Kidney tubule cell (primary cell): ENCODE data around the gene CXCL11.
"Not testable (repeated sequence)": the region's sequence is repeated elsewhere in the genome, so short reads cannot be mapped to it uniquely, and the experiment has no call there.

Source experiments
- DNase-seq: peaks from one replicate; pipeline ENCODE4 v3.0.0-alpha.2; 2018; ENCODE audit warnings: low spot score

CXCL11 gene

DNA sequence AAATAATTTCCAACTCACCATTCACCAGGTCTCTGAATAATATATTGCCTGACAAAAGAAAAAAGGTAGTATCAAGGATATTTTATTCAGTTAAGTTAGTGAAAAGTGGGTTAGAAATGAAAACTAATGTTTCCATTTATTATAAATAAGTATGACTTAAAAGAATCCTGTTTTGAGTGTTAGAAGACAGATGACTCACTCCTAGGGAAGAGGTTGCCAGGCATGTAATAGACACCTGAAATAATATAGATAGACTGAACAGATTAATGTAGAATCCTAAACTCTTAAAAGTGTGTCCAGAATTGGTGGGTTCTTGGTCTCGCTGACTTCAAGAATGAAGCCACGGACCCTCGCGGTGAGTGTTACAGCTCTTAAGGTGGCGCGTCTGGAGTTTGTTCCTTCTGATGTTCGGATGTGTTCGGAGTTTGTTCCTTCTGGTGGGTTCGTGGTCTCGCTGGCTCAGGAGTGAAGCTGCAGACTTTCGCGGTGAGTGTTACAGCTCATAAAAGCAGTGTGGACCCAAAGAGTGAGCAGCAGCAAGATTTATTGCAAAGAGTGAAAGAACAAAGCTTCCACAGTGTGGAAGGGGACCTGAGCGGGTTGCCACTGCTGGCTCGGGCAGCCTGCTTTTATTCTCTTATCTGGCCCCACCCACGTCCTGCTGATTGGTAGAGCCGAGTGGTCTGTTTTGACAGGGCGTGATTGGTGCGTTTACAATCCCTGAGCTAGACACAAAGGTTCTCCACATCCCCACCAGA, 6.5 kb upstream of the CXCL11 start:
- DNase-seq, result not testable (repeated sequence)

DNA sequence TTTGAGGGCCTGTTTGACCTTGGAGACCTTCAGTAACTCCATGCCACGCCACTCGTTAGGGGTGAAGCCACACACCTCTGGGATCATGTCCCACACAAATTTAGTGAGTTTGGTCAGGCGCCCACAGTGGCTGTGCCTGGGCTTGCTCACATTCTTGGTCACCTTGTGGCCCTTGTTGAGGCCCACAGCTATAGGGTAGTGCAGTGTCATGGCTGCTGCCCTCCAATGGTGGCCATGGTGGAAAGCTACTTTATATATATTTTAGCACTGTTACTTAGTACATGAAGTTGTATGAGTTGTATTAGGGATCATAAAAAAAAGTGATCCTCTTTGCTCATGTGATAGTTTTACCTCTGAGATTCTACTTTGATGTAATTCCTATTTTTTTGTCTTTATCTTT, 985 bp upstream of the CXCL11 start:
- no peak for DNase-seq

DNA sequence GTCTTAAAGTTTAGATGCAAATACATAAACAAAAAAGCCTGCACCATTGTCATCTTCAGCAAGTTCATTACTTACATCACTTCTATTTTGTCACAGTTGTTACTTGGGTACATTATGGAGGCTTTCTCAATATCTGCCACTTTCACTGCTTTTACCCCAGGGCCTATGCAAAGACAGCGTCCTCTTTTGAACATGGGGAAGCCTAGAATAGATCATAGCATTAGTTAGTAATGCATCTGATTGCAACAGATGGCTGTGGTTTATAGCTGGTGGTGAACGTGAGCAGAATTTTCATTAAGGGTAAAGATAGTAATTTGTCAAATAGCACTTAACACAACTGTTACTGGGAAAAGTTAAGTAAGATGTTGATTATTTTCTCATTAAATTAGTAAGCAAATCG, 729 bp downstream of the CXCL11 start:
- DNase-seq, result no peak

DNA sequence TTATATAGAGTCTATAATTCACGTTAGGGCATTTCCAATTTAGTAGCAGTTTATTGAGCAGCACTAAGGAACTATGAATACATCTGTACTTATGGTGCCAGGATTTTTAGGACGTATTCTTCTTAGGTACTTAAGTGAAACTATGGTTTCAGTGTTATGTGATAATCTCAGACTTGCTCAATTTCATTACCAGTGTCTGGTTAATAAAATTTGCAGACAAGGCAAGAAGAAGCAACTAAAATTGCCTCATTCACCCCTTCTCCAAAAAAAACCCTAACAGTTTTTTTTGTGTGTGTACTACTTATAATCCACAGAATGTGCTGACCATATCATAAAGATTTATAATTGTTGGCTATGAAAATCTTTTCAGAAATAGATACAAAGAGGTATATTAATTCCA, 6.6 kb downstream of the CXCL11 start:
- no peak for DNase-seq

DNA sequence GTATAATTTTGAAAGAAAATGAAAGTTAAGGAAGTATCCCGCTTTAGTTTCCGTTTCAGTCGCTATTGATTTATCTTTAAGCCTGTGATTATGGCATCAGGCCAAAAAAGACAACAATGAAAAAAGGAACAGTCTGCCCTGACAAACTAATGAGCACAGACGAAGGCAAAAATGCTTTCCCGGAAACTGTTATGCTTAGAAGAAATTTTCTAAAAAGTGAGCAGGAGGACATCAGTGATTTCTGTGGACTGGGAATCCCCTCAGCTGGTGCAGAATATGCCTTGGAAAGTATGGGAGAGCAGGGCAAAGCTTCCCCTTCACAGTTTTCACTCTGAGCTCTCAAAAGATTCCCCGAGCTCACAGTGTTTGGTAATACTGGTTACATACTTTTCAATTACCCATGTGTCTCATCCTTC, 7.5 kb downstream of the CXCL11 start:
- DNase-seq, result peak; percentile 25

DNA sequence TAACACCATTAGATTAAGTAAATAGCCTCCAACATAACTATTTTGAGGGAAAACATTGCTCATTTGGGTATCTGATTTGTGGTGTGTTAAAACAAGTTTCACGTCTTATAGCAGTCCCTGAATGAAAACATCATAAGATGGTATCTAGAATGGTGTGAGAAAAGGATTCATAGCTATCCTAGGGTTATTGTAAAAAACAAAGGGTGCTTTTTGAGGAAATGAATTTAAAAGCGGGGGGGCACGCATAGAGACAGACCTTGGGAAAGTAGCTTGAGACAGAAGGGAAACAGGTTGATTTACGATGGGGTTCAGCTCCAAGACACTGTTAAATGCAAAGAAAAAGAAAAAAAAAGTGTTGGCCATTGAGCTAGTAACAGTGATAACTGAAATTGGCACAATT, 11.8 kb downstream of the CXCL11 start:
- DNase-seq, result no peak

DNA sequence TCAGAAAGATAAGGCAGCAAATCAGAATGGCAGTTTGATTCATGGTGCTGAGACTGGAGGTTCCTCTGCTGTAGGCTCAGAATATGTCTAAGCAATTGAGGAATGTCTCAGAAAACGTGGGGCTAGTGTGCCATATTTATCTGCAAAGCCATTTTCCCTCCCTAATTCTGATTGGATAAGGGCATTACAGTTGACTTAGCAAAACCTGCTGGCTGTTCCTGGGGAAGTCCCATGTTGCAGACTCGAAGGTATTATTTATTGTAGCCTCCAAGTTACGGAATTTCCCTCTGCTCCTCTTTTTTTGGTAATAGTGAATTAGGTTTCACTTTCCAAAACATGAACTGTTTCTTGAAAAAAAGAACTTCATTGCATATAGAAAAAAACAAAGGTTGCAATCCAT, 12.5 kb downstream of the CXCL11 start, which contains the start of gene CXCL10:
CXCL10 (minus strand) TSS at position 109 of the 400 bp plus-strand sequence; CDS start at position 43, 66 bp downstream.
- DNase-seq, result peak; percentile 72

DNA sequence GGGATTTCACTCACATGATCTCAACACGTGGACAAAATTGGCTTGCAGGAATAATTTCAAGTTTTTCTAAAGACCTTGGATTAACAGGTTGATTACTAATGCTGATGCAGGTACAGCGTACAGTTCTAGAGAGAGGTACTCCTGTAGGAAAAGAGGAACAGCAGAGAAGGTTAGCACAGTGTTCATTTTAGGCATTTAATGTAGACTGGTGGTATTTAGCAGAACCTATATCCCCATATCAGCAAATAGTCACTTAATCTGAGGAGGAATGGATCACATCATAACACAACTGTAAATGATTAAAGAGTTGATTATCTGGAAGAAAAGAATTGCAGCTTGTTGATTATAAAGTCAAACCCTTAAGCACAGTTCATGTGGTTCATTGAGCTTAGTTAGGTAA, 13.2 kb downstream of the CXCL11 start:
- no peak for DNase-seq

DNA sequence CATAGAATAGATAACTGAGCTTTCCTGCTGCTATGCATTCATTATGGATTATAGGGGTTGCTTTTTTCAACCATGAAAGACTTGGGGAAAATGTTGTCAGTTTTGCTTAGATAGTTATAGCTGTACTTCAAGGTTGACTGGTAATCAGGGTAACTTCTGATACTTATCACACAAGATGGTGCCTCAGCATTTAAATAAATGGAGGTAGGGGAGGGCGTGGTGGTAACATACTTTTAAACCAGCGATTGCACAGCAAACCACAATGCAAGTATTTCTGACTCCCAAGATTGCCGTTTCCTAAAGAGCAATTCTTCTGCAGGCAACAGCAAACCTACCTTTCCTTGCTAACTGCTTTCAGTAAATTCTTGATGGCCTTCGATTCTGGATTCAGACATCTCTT, 13.8 kb downstream of the CXCL11 start:
- DNase-seq, result no peak

DNA sequence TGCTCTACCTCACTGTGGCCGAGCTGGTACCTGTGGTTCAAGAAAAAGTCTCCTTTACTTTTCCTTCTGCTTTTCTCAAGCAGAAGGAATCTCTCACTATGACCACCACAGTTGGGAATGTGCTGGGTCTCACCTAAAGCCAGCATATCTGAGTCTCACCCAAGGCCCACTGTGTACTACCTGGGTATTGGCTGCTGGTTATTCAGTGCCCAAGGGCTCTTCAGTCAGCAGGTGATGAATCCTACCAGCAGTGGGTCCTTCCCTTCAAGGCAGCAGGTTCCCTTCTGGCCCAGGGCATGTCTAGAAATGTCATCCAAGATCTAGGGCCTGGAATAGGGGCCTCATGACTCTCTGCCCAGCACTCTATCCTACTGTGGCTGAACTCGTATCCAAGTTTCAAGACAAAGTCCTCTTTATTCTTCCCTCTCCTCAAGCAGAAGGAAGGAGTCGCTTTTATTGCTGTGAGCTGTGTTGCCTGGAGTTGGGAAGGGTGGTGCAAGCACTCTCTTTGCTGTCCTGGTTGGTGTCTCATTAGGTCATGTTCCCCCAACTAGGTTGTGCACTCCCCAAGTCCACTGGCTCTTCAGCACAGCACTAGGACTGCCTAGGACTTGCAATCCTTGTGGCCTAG, 18.7 kb downstream of the CXCL11 start:
- peak; percentile 43 for DNase-seq

DNA sequence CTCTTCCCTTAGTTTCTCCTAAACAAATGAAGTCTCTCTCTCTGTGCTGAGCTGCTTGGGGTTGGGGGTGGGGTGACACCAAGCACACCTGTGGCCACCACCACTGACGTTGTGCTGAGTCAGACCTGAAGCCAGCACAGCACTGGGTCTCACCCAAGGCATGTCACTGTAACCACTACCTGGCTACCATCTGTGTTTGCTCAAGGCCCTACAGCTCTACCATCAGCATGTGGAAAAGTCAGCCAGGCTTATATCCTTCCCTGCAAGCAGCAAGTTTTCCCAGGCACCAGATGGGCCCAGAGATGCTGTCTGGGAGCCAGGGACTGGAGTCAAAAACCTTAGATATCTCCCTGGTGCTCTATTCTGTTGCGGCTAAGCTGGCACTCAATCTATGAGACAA, 19.5 kb downstream of the CXCL11 start:
- DNase-seq, result peak; percentile 81

DNA sequence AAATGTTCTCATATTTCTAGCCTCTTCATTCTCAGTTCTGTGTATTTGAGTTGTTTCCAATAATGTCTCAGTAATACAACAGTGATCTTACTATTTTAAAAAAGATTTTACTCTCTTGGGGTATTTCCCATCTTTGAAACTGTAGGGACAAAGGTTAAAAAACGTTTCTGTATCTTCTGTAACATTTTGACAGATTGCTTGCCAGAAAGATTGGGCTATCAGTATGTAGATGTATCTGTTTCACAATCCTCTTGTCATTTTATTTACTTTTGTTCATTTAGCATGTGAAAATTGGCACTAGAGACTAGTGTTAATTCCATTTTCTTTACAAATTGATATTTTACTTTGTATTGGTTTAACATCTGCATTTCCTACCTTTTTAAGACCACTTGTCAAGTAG, 22.3 kb downstream of the CXCL11 start:
- no peak for DNase-seq

DNA sequence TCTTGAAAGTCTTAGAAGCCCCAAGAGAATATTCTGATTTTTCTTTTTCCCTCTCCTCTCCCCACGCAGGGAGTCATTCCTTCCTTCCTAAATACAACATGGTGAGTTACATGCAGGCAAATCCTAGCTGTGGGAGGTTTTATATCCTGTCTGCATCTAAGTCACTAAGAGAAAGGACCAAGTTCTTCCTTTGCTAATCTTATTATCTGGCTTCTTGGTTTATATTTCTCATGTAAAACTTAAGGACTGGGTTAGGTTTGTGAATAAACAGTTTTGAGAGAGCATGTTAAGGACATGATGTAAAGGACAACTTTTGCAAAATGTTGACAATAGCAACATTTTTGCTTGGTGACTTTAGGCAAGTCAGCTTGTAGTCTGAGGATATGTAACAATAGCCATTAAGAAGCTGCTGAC, 23.5 kb downstream of the CXCL11 start:
- no peak for DNase-seq

DNA sequence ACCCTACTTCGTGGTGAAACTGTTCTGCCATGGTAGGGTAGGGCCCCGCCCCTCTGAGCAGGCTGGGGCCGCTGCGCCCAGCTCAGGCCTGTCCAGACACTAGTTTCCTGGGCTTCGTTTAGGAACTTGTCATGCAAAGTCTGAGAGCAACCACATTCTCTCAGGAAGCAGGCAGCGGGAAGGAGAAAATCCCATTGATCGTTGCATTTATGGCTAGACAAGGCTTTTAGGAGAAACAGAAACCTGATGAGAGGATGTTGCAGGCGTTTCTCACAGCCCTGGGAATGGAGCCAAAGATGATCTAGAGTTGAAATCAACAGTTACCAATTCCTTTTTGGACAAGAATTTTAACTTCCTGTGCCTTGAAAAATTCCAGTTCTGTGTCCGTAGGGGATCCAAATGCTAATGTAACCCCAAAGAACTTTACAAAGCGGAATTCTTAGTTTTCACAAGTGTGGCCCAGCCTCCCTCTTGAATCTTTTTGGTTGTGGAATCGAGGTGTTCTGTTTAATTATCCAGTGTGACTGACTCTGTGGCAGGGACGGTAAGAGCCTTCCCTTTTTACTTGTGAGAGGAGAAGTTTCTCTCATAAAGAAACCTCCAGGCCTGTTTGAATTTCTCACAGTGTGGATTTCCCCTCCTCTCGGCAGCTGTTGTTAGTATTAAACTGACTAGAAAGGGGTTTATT, 24.0 kb downstream of the CXCL11 start:
- DNase-seq, result peak; percentile 31

DNA sequence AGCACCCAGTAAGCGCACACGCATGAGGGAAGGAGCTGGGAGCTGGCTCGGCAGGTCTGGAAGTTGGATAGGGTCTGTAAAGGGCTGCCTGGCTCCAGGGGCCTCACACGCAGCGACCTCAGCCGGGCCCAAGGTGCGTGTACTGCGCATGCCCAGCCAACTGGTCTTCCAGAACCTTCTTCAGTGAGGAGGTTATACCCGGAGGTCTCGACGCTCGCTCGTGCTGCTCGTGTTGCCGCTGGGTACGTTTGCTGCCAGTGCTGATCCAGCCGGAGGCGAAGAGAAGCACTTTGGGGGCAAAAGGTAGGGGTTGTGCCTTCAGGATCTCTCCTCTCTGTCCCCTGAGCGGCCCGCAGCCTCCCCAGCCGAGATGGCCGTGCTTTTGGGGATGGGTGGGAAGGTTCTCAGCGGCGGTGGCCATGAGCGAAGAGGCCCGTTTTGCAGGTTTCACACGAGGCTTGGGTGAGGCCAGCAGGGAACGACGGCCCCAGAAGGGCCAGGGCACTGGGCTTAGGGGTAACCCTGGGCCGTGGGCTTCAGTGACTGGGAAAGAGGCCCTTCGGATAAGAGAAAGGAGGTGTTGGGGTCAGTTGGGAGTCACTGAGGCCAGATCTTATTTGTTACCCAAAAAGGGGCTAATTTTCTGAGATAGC, 24.7 kb downstream of the CXCL11 start:
- no peak for DNase-seq

DNA sequence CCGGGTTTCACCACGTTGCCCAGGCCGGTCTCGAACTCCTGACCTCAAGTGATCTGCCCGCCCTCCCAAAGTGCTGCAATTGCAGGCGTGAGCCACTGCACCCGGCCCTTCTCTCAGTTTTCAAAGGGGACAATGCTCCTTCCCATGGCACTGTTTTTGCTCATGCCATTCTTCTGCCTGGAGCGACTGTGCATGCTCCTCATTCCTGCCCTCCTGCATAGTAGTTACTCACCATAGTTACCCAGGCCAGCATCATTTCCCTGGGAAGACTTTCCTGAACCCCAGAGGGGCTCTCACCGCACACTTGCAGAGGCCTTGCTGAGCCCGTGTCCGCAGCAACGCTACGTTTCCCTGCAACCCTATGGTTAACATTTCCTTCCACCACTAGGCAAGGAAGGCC, 25.3 kb downstream of the CXCL11 start:
- no peak for DNase-seq

DNA sequence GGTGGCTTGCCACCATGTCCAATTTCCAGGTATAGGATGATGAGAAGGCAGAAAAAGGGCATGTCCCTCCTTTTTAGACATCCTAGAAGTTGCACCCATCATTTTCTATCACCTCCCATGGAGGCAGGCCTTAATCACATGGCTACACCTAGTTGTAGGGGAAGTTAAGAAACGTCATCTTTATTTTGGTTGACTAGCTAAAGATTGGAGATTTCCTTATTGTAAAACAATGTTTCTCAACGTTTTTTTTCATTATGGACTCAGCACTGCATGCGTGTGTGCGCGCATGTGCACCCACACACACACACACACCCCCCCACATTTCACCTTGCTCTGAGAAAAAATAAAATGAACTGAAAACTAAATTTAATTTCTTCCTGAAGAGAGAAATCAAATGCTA, 26.6 kb downstream of the CXCL11 start:
- no peak for DNase-seq

DNA sequence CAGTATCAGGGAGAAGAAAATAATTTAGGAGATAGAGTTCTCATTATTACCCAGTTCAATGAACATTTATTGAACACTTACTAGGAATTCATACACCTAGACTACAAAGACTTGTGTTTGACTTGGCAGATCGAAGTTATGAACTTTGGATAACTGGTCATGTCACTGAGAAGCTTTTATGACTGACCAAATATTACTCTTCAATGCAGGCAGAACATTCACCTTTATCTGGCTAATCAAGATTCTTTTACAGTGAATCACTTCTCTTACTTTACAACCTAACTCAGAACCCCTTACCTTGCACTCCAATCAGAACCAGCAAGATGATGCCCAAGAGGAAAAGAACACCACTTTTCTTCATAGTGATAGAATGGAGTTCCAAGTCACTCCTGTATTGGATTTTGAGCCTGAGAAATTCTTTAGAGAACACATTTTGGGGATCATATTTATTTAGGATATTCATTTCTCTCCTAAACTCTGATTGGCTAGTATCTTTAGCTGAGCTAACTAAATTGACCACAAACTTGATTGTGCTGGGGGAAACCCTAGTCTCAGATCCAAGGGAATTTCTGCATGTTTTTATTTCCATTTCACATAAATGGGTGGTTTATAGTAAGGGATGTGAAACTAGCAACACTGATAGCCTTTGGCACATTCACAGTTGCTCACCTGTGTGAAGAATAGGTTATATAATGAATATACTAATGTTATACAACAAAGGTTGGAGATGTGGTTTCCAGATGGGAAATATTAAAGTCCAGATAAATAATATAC, 28.6 kb downstream of the CXCL11 start, which contains the start of gene CXCL9:
CXCL9 (minus strand) TSS at position 421 of the 774 bp plus-strand sequence; CDS start at position 361, 60 bp downstream.
- DNase-seq, result peak; percentile 55

DNA sequence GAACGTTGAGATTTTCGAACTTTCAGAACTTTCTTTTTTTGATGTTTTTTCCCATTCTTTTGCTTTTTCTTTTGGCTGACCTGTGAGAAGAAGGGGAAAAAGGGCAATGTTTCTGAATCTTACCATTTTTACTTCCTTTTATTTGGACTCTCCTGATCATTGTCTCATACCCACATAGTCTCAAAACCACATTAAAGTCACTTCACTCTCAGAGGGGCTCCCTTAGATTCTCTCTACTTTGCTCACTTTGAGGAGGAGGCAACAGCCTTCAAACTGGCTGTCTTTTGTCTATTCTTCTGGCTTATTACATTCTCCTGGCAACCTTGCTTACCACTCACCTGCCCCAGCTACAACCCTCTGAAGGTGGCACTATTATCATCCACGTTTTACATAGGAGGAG, 32.2 kb downstream of the CXCL11 start:
- DNase-seq, result no peak

DNA sequence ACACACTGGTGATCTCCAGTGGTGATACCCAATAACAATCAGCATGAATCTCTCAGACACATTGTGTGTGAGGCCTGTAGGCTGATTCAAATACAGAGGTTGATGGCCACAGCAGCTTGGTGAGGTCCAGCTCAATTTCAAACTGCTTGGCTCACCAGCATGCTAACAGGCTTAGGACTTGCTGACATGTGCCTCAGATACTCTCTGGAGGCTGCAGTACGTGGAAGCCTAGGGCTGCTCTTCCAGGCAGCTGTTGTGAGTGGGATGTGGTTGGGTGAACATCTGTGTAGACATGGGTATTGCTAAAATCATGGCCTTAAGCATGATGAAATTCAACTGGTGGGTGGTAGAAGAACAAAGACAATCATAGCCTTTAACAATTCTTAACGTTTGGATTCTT, 32.8 kb downstream of the CXCL11 start:
- no peak for DNase-seq

DNA sequence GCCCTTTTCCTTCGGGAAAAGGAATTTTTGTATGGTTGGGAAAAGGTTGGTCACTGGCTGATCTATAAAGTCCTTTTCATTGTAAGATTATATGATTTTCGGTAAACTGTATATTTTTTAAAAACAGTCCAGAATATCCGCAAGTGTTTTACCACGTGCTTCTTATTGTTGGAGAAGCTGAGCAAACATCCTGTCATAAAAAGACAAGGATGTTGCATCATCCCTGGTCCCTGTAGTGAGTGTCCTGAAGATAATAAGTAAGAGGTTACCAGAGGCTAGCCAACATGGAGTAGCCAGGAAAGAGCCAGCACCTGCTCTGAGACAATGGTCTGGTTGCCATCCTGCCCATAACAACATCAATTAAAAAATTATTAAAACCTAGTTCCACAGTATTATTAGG, 33.7 kb downstream of the CXCL11 start:
- peak; percentile 31 for DNase-seq

DNA sequence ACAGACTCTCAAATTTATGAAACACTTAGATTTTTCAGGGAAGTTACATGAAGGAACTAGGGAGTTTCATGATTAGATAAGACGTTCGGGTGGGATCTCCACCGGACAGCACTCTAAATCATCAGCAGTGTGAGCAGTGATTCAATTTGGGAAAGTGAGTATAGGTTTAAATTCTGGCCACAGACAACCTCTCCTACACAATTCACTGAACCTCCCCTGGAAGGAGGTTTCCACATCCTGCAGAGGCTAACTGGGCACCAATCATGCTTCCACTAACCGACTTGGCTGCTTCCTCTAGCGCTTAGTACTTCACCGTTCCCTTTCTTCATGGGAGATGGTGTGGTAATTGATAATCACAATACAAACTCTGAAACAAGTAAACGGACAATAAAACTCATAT, 34.2 kb downstream of the CXCL11 start:
- no peak for DNase-seq
